ENCODE results near the gene NODAL.

The NODAL gene

GRCh38 chr10:70461397-70462348 is 20.2 kb upstream of the NODAL start (continued):
- TF ChIP-seq INSM2 (tag by site-specific recombination; IDR thresholded peaks at IDR 0.05) = no peak
- no peak for TF ChIP-seq ZNF37A (tag by site-specific recombination; IDR thresholded peaks at IDR 0.05)
- TF ChIP-seq CTCF (tag by site-specific recombination; IDR thresholded peaks at IDR 0.05) = peak; percentile 74
- TF ChIP-seq ZNF362 (tag by site-specific recombination; IDR thresholded peaks at IDR 0.05) = no peak
- no peak for TF ChIP-seq RBAK (tag by site-specific recombination; IDR thresholded peaks at IDR 0.05)
- TF ChIP-seq ZNF19 (tag by site-specific recombination; IDR thresholded peaks at IDR 0.05; ENCODE audit: low read depth) = no peak
- no peak for TF ChIP-seq ATF2 (tag by site-specific recombination; IDR thresholded peaks at IDR 0.05; ENCODE audit: low read depth)
- TF ChIP-seq MYNN (tag by site-specific recombination; IDR thresholded peaks at IDR 0.05; ENCODE audit: borderline replicate concordance) = no peak
- no peak for TF ChIP-seq KLF16 (tag by site-specific recombination; IDR thresholded peaks at IDR 0.05)
- no peak for TF ChIP-seq ZNF311 (tag by site-specific recombination; IDR thresholded peaks at IDR 0.05; ENCODE audit: borderline replicate concordance)
- no peak for TF ChIP-seq ZNF580 (tag by site-specific recombination; IDR thresholded peaks at IDR 0.05)
- TF ChIP-seq ZBTB49 (tag by site-specific recombination; IDR thresholded peaks at IDR 0.05; ENCODE audit: low read depth) = no peak
- no peak for TF ChIP-seq ZNF624 (tag by site-specific recombination; IDR thresholded peaks at IDR 0.05)
- no peak for TF ChIP-seq REST (tag by site-specific recombination; IDR thresholded peaks at IDR 0.05)
- TF ChIP-seq SP7 (tag by site-specific recombination; IDR thresholded peaks at IDR 0.05) = no peak
- peak; percentile 99 for TF ChIP-seq ZNF600 (tag by site-specific recombination; IDR thresholded peaks at IDR 0.05)
- TF ChIP-seq ZNF654 (tag by site-specific recombination; IDR thresholded peaks at IDR 0.05; ENCODE audit: low read depth) = peak; percentile 96
- peak; percentile 34 for TF ChIP-seq ZNF341 (tag by site-specific recombination; IDR thresholded peaks at IDR 0.05; ENCODE audit: low read depth)
- TF ChIP-seq ZBTB17 (tag by site-specific recombination; IDR thresholded peaks at IDR 0.05) = no peak
- TF ChIP-seq ZBTB8A (tag by site-specific recombination; IDR thresholded peaks at IDR 0.05) = no peak
- TF ChIP-seq PATZ1 (tag by site-specific recombination; IDR thresholded peaks at IDR 0.05) = 0 out of 2 replicates have a peak, but pooled peaks have one; percentile 16
- TF ChIP-seq IKZF3 (tag by site-specific recombination; IDR thresholded peaks at IDR 0.05) = peak; percentile 49; the same call in 1 of the 2 replicates
- 0 out of 2 replicates have a peak, but pooled peaks have one; percentile 28 for TF ChIP-seq ZFP3 (tag by site-specific recombination; IDR thresholded peaks at IDR 0.05; ENCODE audit: low read depth)
- TF ChIP-seq GLI2 (tag by site-specific recombination; IDR thresholded peaks at IDR 0.05; ENCODE audit: borderline replicate concordance, low read depth) = no peak

All from HEK293 (cell line).